HEK293 (cell line): ENCODE data around the gene MAPK11.

Experiments used
- FEZF1 ChIP-seq: fragments of 450-650 bp; formaldehyde crosslinking; IDR thresholded peaks from 2 replicates; pipeline ENCODE4 v1.5.1; 2016; ENCODE audit warnings: missing biosample characterization, missing genetic modification characterization
- KLF10 ChIP-seq: fragments of 450-650 bp; IDR thresholded peaks from 2 replicates; pipeline ENCODE4 v1.5.1; 2018; ENCODE audit warnings: missing biosample characterization, mild to moderate bottlenecking, missing genetic modification characterization
- MZF1 ChIP-seq: fragments of 450-650 bp; formaldehyde crosslinking; IDR thresholded peaks from 2 replicates; pipeline ENCODE4 v1.5.1; 2017; ENCODE audit warnings: missing biosample characterization, missing genetic modification characterization, borderline replicate concordance
- PRDM2 ChIP-seq: fragments of 450-650 bp; formaldehyde crosslinking; IDR thresholded peaks from 2 replicates; pipeline ENCODE4 v1.5.1; 2016; ENCODE audit warnings: missing biosample characterization, missing genetic modification characterization, borderline replicate concordance
- SCRT2 ChIP-seq: fragments of 450-650 bp; formaldehyde crosslinking; IDR thresholded peaks from 2 replicates; pipeline ENCODE4 v1.5.1; 2016; ENCODE audit warnings: missing biosample characterization, missing genetic modification characterization
- SP3 ChIP-seq: fragments of 450-650 bp; formaldehyde crosslinking; IDR thresholded peaks from 2 replicates; pipeline ENCODE4 v1.5.1; 2016; ENCODE audit warnings: missing biosample characterization, missing genetic modification characterization
- ZBTB21 ChIP-seq: fragments of 450-650 bp; formaldehyde crosslinking; IDR thresholded peaks from 2 replicates; pipeline ENCODE4 v1.5.1; 2017; ENCODE audit warnings: missing biosample characterization, missing genetic modification characterization
- ZBTB44 ChIP-seq: fragments of 450-650 bp; IDR thresholded peaks from 2 replicates; pipeline ENCODE4 v1.5.1; 2018; ENCODE audit warnings: missing biosample characterization, mild to moderate bottlenecking, missing genetic modification characterization
- ZFP37 ChIP-seq: fragments of 450-650 bp; formaldehyde crosslinking; IDR thresholded peaks from 2 replicates; pipeline ENCODE4 v1.5.1; 2016; ENCODE audit warnings: missing biosample characterization, missing genetic modification characterization
- ZFP69B ChIP-seq: fragments of 450-650 bp; formaldehyde crosslinking; IDR thresholded peaks from 2 replicates; pipeline ENCODE4 v1.5.1; 2016; ENCODE audit warnings: missing biosample characterization, missing genetic modification characterization
- ZIC2 ChIP-seq: fragments of 450-650 bp; formaldehyde crosslinking; IDR thresholded peaks from 2 replicates; pipeline ENCODE4 v1.5.1; 2016; ENCODE audit warnings: missing biosample characterization, missing genetic modification characterization
- ZNF24 ChIP-seq: fragments of 450-650 bp; formaldehyde crosslinking; IDR thresholded peaks from 2 replicates; pipeline ENCODE4 v1.5.1; 2016; ENCODE audit warnings: missing biosample characterization, missing genetic modification characterization
- ZNF335 ChIP-seq: fragments of 450-650 bp; formaldehyde crosslinking; conservative IDR thresholded peaks from 2 replicates; pipeline ENCODE4 v1.5.1; 2016; ENCODE audit warnings: missing biosample characterization, missing genetic modification characterization
- ZNF366 ChIP-seq: fragments of 450-650 bp; formaldehyde crosslinking; conservative IDR thresholded peaks from 2 replicates; pipeline ENCODE4 v1.5.1; 2016; ENCODE audit warnings: missing biosample characterization, missing genetic modification characterization
- ZNF521 ChIP-seq: fragments of 450-650 bp; formaldehyde crosslinking; IDR thresholded peaks from 2 replicates; pipeline ENCODE4 v1.5.1; 2017; ENCODE audit warnings: missing biosample characterization, mild to moderate bottlenecking, missing genetic modification characterization
- ZNF692 ChIP-seq: fragments of 450-650 bp; formaldehyde crosslinking; IDR thresholded peaks from 2 replicates; pipeline ENCODE4 v1.5.1; 2016; ENCODE audit warnings: missing biosample characterization, missing genetic modification characterization
- ZNF768 ChIP-seq: fragments of 450-650 bp; formaldehyde crosslinking; IDR thresholded peaks from 2 replicates; pipeline ENCODE4 v1.5.1; 2018; ENCODE audit warnings: missing biosample characterization, mild to moderate bottlenecking, missing genetic modification characterization
- ZSCAN30 ChIP-seq: fragments of 450-650 bp; IDR thresholded peaks from 2 replicates; pipeline ENCODE4 v1.5.1; 2018; ENCODE audit warnings: missing biosample characterization, mild to moderate bottlenecking, missing genetic modification characterization, moderate library complexity
- TF ChIP-seq, protein P1 (sequence below): fragments of 450-650 bp; formaldehyde crosslinking; IDR thresholded peaks from 2 replicates; pipeline ENCODE4 v1.5.0; 2017; ENCODE audit warnings: missing biosample characterization, missing genetic modification characterization, borderline replicate concordance
- TF ChIP-seq, protein P2 (sequence below): fragments of 450-650 bp; formaldehyde crosslinking; IDR thresholded peaks from 2 replicates; pipeline ENCODE4 v1.5.1; 2017; ENCODE audit warnings: missing biosample characterization, missing genetic modification characterization
- TF ChIP-seq, protein P3 (sequence below): fragments of 450-650 bp; formaldehyde crosslinking; IDR thresholded peaks from 2 replicates; pipeline ENCODE4 v1.5.1; 2016; ENCODE audit warnings: missing biosample characterization, missing genetic modification characterization

MAPK11 gene

DNA sequence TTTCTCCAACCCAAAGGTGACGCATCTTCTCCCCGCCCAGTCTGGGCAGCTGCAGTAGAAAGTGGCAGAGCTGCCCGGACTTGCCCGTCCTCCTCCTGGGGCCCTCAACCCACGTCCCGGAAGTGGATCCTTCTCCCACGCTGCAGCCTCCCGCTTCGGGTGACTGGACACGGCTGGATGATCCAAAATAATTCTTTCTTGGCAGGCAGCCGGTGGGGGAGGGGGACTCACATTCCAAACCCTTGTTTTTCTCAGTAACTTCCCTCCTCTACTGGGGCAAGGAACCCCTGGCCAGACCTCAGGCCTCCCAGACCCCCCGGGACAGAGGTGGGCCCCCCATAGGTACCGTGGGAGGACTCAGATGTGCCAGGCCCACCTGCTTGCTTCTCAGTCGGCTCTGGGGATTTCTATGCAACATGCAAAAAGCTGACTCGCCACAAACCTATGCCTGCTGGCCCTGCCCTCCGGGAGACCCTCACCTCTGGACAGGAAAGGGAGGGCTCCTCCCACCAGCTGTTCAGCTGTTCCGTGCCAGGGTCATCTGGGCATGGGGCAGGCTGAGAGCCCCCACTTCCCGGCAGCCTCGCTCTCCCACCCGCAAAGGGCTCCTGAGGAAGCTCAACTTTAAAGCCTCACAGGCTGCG, 35.9 kb upstream of the MAPK11 start (continued):
- TF ChIP-seq ZNF521 (tag by site-specific recombination) (no peak), ZNF692 (tag by site-specific recombination) (peak; percentile 90), ZNF335 (tag by site-specific recombination) (peak; percentile 70), ZSCAN30 (tag by site-specific recombination) (peak; percentile 54; the same call in 1 of the 2 replicates), ZBTB44 (tag by site-specific recombination) (peak; percentile 75), ZNF768 (no peak), ZFP69B (tag by site-specific recombination) (peak; percentile 89), SCRT2 (tag by site-specific recombination) (peak; percentile 74), FEZF1 (peak; percentile 50), ZNF24 (tag by site-specific recombination) (0 out of 2 replicates have a peak, but pooled peaks have one; percentile 77), ZFP37 (tag by site-specific recombination) (0 out of 2 replicates have a peak, but pooled peaks have one; percentile 38), ZBTB21 (tag by site-specific recombination) (0 out of 2 replicates have a peak, but pooled peaks have one; percentile 26), ZIC2 (tag by site-specific recombination) (peak; percentile 93), SP3 (tag by site-specific recombination) (0 out of 2 replicates have a peak, but pooled peaks have one; percentile 40), ZNF366 (tag by site-specific recombination) (peak; percentile 51; the same call in 1 of the 2 replicates), PRDM2 (no peak), MZF1 (tag by site-specific recombination) (peak; percentile 42; the same call in 1 of the 2 replicates), KLF10 (peak; percentile 66; the same call in 1 of the 2 replicates)
- TF ChIP-seq, protein P1, sequence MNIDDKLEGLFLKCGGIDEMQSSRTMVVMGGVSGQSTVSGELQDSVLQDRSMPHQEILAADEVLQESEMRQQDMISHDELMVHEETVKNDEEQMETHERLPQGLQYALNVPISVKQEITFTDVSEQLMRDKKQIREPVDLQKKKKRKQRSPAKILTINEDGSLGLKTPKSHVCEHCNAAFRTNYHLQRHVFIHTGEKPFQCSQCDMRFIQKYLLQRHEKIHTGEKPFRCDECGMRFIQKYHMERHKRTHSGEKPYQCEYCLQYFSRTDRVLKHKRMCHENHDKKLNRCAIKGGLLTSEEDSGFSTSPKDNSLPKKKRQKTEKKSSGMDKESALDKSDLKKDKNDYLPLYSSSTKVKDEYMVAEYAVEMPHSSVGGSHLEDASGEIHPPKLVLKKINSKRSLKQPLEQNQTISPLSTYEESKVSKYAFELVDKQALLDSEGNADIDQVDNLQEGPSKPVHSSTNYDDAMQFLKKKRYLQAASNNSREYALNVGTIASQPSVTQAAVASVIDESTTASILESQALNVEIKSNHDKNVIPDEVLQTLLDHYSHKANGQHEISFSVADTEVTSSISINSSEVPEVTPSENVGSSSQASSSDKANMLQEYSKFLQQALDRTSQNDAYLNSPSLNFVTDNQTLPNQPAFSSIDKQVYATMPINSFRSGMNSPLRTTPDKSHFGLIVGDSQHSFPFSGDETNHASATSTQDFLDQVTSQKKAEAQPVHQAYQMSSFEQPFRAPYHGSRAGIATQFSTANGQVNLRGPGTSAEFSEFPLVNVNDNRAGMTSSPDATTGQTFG (tag by site-specific recombination) = no peak
- TF ChIP-seq, protein P2, sequence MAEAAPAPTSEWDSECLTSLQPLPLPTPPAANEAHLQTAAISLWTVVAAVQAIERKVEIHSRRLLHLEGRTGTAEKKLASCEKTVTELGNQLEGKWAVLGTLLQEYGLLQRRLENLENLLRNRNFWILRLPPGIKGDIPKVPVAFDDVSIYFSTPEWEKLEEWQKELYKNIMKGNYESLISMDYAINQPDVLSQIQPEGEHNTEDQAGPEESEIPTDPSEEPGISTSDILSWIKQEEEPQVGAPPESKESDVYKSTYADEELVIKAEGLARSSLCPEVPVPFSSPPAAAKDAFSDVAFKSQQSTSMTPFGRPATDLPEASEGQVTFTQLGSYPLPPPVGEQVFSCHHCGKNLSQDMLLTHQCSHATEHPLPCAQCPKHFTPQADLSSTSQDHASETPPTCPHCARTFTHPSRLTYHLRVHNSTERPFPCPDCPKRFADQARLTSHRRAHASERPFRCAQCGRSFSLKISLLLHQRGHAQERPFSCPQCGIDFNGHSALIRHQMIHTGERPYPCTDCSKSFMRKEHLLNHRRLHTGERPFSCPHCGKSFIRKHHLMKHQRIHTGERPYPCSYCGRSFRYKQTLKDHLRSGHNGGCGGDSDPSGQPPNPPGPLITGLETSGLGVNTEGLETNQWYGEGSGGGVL (tag by site-specific recombination) = peak; percentile 89
- TF ChIP-seq, protein P3, sequence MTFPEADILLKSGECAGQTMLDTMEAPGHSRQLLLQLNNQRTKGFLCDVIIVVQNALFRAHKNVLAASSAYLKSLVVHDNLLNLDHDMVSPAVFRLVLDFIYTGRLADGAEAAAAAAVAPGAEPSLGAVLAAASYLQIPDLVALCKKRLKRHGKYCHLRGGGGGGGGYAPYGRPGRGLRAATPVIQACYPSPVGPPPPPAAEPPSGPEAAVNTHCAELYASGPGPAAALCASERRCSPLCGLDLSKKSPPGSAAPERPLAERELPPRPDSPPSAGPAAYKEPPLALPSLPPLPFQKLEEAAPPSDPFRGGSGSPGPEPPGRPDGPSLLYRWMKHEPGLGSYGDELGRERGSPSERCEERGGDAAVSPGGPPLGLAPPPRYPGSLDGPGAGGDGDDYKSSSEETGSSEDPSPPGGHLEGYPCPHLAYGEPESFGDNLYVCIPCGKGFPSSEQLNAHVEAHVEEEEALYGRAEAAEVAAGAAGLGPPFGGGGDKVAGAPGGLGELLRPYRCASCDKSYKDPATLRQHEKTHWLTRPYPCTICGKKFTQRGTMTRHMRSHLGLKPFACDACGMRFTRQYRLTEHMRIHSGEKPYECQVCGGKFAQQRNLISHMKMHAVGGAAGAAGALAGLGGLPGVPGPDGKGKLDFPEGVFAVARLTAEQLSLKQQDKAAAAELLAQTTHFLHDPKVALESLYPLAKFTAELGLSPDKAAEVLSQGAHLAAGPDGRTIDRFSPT (tag by site-specific recombination) = peak; percentile 66
